Loucy (cell line): Measurements from ENCODE around the gene WDR5.

Source experiments
- CTCF ChIP-seq: fragments of 200-600 bp; sonication (generic); conservative IDR thresholded peaks from 2 replicates; pipeline ENCODE4 v1.5.1; 2014; ENCODE audit warnings: mild to moderate bottlenecking, antibody characterized with exemption, low read length
- EZH2phosphoT487 ChIP-seq: fragments of 200-600 bp; IDR thresholded peaks from 2 replicates; pipeline ENCODE4 v1.6.1; 2018; ENCODE audit warnings: antibody characterized with exemption, mild to moderate bottlenecking, moderate library complexity, borderline replicate concordance

DNA sequence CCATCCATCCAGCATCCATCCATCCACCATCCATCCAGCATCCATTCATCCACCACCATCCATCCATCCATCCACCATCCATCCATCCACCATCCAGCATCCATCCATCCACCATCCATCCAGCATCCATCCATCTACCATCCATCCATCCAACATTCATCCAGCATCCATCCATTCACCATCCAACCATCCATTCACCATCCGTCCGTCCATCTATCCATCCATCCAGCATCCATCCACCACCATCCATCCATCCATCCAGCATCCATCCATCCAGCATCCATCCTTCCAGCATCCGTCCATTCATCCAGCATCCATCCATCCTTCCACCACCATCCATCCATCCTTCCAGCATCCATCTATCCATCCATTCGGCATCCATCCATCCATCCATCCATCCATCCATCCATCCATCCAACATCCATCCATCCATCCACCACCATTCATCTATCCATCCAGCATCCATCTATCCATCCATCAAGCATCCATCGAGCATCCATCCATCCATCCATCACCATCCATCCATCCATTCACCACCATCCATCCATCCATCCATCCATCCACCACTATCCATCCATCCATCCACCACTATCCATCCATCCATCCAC is 32.4 kb upstream of the WDR5 start:
- no peak for TF ChIP-seq CTCF
- TF ChIP-seq EZH2phosphoT487, result no peak
